Peyer's patch (tissue), 4 donors: ENCODE measurements around the gene FXYD3.

ENCODE experiments used
- CTCF ChIP-seq, 6 experiments: fragments of 450-650 bp in 4 of 6; fragments of 200-600 bp in 2 of 6; sonication (generic) in 1 of 6; IDR thresholded peaks; one replicate each; pipeline ENCODE4 v1.5.1; 2017 to 2019; ENCODE audit warnings: antibody characterized with exemption in 6 of 6, mild to moderate bottlenecking in 3 of 6, moderate library complexity in 1 of 6
- POLR2A ChIP-seq, 2 donors: fragments of 450-650 bp; IDR thresholded peaks; one replicate each; pipeline ENCODE4 v1.5.1; 2017; ENCODE audit warnings: antibody characterized with exemption in 2 of 2, mild to moderate bottlenecking in 2 of 2, moderate library complexity in 2 of 2

GRCh38 chr19:35108730-35109129 lies 6.9 kb upstream of the FXYD3 start:
- TF ChIP-seq CTCF (IDR thresholded peaks at IDR 0.05), result no peak
- TF ChIP-seq POLR2A (IDR thresholded peaks at IDR 0.05), result no peak
